Upper lobe of left lung (tissue), 4 donors: Measurements from ENCODE around the gene CDC42SE1.

Source experiments
- EP300 ChIP-seq, 4 donors: sonication (generic); formaldehyde crosslinking; IDR thresholded peaks; one replicate each; pipeline ENCODE4 v1.5.1; 2017; ENCODE audit warnings: antibody characterized with exemption in 4 of 4, control low read depth in 2 of 4
- TF ChIP-seq, protein P1 (sequence below), 6 experiments: fragments of 450-650 bp in 4 of 6; fragments of 200-600 bp in 2 of 6; sonication (generic) in 2 of 6; IDR thresholded peaks; one replicate each; pipeline ENCODE4 v1.5.1; 2016 to 2019; ENCODE audit warnings: antibody characterized with exemption in 6 of 6

DNA sequence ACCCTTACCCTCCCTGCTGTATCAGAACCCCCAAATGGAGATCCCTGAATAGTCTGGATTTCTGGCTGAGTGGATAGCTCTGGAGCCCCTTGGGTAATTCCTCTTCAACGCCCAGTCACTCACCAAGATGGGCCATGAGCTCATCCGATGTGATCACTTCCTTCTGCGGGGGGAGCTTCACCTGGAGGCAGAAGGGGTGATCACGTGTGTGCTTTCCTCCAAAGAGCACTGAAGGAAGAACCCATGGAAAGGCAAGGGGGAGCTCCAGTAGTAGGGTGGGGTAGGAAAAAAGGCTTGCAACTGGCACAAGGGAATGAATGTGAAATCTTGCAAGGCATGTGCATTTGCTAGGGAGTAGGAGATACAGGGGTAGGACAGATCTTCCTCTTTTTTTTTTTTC is 57.8 kb downstream of the CDC42SE1 start:
- TF ChIP-seq, protein P1, sequence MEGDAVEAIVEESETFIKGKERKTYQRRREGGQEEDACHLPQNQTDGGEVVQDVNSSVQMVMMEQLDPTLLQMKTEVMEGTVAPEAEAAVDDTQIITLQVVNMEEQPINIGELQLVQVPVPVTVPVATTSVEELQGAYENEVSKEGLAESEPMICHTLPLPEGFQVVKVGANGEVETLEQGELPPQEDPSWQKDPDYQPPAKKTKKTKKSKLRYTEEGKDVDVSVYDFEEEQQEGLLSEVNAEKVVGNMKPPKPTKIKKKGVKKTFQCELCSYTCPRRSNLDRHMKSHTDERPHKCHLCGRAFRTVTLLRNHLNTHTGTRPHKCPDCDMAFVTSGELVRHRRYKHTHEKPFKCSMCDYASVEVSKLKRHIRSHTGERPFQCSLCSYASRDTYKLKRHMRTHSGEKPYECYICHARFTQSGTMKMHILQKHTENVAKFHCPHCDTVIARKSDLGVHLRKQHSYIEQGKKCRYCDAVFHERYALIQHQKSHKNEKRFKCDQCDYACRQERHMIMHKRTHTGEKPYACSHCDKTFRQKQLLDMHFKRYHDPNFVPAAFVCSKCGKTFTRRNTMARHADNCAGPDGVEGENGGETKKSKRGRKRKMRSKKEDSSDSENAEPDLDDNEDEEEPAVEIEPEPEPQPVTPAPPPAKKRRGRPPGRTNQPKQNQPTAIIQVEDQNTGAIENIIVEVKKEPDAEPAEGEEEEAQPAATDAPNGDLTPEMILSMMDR (IDR thresholded peaks at IDR 0.05), result no peak
- TF ChIP-seq EP300 (IDR thresholded peaks at IDR 0.05), result no peak
